Type B pancreatic cell (in vitro differentiated cells): Measurements from ENCODE around the gene SMIM32. TPM values are rescaled to one million over a fixed set of nuclear protein-coding genes. Genes with fewer than 3 reads are reported as not detected.

Experiments
- DNase-seq: peaks from one replicate; pipeline ENCODE4 v3.0.0; 2021; ENCODE audit warnings: mixed read lengths; ENCODE audit not compliant: unreplicated experiment; ENCODE audit errors: extremely low spot score
- H3K27ac Mint-ChIP-seq: 2 replicates; pipeline ENCODE4 v1.8.0; 2021; ENCODE audit warnings: mild to moderate bottlenecking, mixed read lengths
- H3K27me3 Mint-ChIP-seq: 2 replicates; pipeline ENCODE4 v1.8.0; 2021; ENCODE audit warnings: mixed read lengths
- H3K36me3 Mint-ChIP-seq: 2 replicates; pipeline ENCODE4 v1.8.0; 2021; ENCODE audit warnings: mixed read lengths
- H3K4me1 Mint-ChIP-seq: one replicate; pipeline ENCODE4 v1.8.0; 2021; ENCODE audit warnings: mixed read lengths; ENCODE audit not compliant: unreplicated experiment
- H3K4me3 Mint-ChIP-seq: 2 replicates; pipeline ENCODE4 v1.8.0; 2021; ENCODE audit warnings: mild to moderate bottlenecking, mixed read lengths
- H3K9me3 Mint-ChIP-seq: 2 replicates; pipeline ENCODE4 v1.8.0; 2021; ENCODE audit warnings: mixed read lengths
- total RNA-seq: library from RNA; stranded (reverse); gene quantifications from 2 replicates; pipeline ENCODE4 v1.2.1, GENCODE V29; 2021; ENCODE audit warnings: low replicate concordance
- TF ChIP-seq, protein P1 (sequence below): fragments of 200-600 bp; sonication (generic); conservative IDR thresholded peaks from 2 replicates; pipeline ENCODE4 v1.5.0; 2021; ENCODE audit warnings: antibody characterized with exemption, mild to moderate bottlenecking

The SMIM32 gene
- total RNA-seq, 1 donor from 2014 or later = 12.8 TPM

DNA sequence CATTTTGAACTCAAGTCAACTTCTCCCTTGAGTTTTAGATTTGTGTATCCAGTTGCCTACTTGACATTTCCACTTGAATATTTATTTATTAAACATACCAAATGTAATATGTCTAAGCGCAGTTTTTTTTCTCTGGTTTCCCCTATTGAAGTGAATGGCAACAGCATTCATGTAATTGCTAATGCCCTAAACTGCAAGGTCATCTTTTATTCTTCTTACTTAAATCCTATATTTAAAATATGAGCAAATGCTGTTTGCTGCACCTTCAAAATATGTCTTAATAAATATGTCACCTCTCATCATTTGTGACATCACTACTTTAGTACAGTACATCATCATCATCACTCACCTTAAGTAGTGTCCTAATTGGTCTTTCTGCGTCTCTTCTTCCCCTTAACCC, 37.9 kb downstream of the SMIM32 start:
- TF ChIP-seq, protein P1, sequence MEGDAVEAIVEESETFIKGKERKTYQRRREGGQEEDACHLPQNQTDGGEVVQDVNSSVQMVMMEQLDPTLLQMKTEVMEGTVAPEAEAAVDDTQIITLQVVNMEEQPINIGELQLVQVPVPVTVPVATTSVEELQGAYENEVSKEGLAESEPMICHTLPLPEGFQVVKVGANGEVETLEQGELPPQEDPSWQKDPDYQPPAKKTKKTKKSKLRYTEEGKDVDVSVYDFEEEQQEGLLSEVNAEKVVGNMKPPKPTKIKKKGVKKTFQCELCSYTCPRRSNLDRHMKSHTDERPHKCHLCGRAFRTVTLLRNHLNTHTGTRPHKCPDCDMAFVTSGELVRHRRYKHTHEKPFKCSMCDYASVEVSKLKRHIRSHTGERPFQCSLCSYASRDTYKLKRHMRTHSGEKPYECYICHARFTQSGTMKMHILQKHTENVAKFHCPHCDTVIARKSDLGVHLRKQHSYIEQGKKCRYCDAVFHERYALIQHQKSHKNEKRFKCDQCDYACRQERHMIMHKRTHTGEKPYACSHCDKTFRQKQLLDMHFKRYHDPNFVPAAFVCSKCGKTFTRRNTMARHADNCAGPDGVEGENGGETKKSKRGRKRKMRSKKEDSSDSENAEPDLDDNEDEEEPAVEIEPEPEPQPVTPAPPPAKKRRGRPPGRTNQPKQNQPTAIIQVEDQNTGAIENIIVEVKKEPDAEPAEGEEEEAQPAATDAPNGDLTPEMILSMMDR = no peak
- no peak overlapping the region for H3K4me3 Mint-ChIP-seq
- no peak for DNase-seq
- H3K4me1 Mint-ChIP-seq = peaks cover 4% of the 10 kb centered on the region
- no peaks in the 10 kb centered on the region for H3K9me3 Mint-ChIP-seq
- peaks cover 53% of the 10 kb centered on the region for H3K36me3 Mint-ChIP-seq
- H3K27me3 Mint-ChIP-seq = no peaks in the 10 kb centered on the region
- no peak overlapping the region for H3K27ac Mint-ChIP-seq

DNA sequence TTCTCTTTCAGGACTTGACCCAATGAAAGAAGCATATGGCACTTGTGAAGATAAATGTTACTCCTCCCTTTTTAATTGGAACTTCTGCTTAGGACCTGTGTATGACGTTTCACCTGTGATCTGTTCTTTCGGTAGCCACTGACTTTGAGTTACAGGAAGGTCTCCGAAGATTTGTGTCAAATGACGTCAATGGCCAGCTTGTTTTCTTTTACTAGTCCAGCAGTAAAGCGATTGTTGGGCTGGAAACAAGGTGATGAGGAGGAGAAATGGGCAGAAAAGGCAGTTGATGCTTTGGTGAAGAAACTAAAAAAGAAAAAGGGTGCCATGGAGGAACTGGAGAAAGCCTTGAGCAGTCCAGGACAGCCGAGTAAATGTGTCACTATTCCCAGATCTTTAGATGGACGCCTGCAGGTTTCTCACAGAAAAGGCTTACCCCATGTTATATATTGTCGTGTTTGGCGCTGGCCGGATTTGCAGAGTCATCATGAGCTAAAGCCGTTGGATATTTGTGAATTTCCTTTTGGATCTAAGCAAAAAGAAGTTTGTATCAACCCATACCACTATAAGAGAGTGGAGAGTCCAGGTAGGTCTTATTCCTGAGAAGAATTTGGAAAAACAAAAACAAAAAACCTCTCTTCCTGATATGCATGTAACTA, 39.3 kb downstream of the SMIM32 start:
- no peak for DNase-seq
- Mint-ChIP-seq H3K9me3 (no peaks in the 10 kb centered on the region), H3K4me3 (no peak overlapping the region), H3K27ac (no peak overlapping the region), H3K27me3 (no peaks in the 10 kb centered on the region), H3K36me3 (peaks cover 49% of the 10 kb centered on the region), H3K4me1 (peaks cover 15% of the 10 kb centered on the region)
- TF ChIP-seq, protein P1 = no peak

DNA sequence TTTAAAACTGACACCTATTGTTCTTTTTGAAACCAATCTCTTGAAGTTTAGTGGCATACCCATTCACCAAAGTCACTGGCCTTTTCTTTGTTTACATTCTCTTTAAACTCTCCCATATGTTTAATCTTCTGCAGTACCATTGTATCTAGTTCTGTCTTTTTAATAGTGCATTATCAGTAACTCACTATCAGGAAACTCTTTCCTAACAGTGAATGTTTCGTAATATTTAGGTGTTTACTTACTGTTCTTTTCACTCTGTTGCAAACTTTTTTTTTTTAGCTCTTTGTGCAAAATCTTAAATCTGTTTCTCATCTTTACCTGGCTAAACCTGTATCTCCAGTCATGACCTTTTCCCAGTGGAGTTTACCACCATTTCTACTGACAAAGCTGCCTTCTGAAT, 43.1 kb downstream of the SMIM32 start:
- peaks cover 31% of the 10 kb centered on the region for H3K36me3 Mint-ChIP-seq
- TF ChIP-seq, protein P1 = no peak
- peak overlapping the region; percentile 28 for H3K27ac Mint-ChIP-seq
- H3K9me3 Mint-ChIP-seq = no peaks in the 10 kb centered on the region
- DNase-seq = no peak
- no peaks in the 10 kb centered on the region for H3K27me3 Mint-ChIP-seq
- H3K4me3 Mint-ChIP-seq = peak overlapping the region; percentile 40
- H3K4me1 Mint-ChIP-seq = peaks cover 24% of the 10 kb centered on the region

DNA sequence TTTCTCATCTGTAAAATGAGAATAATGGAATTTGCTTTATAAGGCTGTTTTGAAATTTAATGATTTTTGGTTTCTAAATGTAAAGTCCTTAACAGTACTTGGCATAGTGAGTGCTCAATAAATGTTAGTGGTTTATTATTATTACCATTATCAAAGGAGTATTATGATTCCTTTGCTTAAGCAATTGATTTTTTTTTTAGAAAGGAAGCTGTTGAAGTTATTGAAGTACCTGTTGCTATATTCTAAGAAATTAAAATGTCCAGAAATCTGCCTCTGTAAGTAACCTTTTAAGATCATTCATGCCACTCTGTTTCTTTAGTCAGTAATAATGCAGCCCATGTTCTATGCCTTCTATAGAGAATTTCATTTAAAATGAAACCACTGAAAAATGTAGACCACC, 45.3 kb downstream of the SMIM32 start:
- no peaks in the 10 kb centered on the region for H3K9me3 Mint-ChIP-seq
- DNase-seq = no peak
- H3K27ac Mint-ChIP-seq = no peak overlapping the region
- H3K36me3 Mint-ChIP-seq = peaks cover 12% of the 10 kb centered on the region
- H3K4me1 Mint-ChIP-seq = peaks cover 24% of the 10 kb centered on the region
- TF ChIP-seq, protein P1 = no peak
- H3K4me3 Mint-ChIP-seq = no peak overlapping the region
- H3K27me3 Mint-ChIP-seq = no peaks in the 10 kb centered on the region

- Mint-ChIP-seq H3K27me3 (no peaks in the 10 kb centered on the region), H3K36me3 (peaks cover 6% of the 10 kb centered on the region), H3K27ac (no peak overlapping the region), H3K9me3 (no peaks in the 10 kb centered on the region), H3K4me1 (peaks cover 24% of the 10 kb centered on the region), H3K4me3 (no peak overlapping the region)
- TF ChIP-seq, protein P1 = no peak
- no peak for DNase-seq
Observed at GRCh38 chr5:136146201-136146600, 46.8 kb downstream of the SMIM32 start.
